ENCODE data around the gene KIFAP3.
"Not testable (repeated sequence)": the region's sequence is repeated elsewhere in the genome, so short reads cannot be mapped to it uniquely, and the experiment has no call there.

KIFAP3 gene

DNA sequence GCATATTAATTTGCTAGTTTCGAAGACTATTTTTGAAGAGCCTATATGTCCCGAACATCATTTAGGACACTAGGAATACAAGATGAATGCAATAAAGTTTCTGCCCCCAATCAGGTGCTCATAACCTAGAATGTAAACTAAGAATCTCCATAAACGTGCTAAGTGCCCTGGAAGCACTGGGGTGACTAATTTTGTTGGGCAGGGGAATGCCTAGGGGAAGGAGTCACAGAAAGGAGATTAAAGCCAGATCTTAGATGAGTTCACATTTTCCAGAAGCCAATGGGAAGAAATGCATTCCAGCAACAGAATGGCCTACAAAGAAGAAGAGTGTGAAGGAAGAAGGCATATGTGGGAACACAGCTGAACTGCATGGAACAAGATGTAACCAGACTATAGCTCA, 200.3 kb downstream of the KIFAP3 start:
- no peak overlapping the region for H3K4me3 ChIP-seq (replicated peaks; ENCODE audit: low read depth, low read length)
- peak; percentile 80 for DNase-seq (ENCODE audit: extremely low read depth, low read depth)
- TF ChIP-seq, protein P1, sequence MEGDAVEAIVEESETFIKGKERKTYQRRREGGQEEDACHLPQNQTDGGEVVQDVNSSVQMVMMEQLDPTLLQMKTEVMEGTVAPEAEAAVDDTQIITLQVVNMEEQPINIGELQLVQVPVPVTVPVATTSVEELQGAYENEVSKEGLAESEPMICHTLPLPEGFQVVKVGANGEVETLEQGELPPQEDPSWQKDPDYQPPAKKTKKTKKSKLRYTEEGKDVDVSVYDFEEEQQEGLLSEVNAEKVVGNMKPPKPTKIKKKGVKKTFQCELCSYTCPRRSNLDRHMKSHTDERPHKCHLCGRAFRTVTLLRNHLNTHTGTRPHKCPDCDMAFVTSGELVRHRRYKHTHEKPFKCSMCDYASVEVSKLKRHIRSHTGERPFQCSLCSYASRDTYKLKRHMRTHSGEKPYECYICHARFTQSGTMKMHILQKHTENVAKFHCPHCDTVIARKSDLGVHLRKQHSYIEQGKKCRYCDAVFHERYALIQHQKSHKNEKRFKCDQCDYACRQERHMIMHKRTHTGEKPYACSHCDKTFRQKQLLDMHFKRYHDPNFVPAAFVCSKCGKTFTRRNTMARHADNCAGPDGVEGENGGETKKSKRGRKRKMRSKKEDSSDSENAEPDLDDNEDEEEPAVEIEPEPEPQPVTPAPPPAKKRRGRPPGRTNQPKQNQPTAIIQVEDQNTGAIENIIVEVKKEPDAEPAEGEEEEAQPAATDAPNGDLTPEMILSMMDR (IDR thresholded peaks at IDR 0.05; ENCODE audit: low read depth, low read length, missing control alignments), result no peak

DNA sequence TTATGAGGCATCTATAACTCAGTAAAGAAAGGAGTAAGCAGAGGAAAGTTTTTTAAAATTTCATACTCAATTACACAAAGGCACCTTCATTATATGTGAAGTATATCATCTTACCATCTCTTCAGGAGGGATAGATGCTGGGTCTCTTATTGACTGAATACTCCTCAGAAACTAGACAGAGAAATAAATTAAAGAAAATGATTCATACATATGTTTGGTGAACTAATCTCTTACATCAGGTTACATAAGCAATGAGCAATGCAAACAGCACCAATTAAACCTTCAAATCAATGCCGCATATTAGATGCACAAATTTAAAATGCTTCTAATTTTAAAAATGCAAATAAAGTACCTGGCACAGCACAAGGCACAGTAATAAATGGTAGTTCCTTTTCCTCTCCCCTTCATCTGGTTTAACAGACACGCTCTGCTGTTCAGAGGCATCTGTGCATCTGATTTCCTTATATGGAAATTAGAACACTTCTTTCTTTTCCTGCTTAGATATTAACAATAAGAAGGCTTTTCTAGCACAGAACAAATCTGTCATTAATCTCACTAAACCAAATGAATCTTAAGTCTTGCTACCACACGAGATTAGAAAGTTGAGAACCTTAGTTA, 200.8 kb downstream of the KIFAP3 start:
- H3K4me3 ChIP-seq (replicated peaks; ENCODE audit: low read depth, low read length), result no peak overlapping the region
- no peak for DNase-seq (ENCODE audit: extremely low read depth, low read depth)
- TF ChIP-seq, protein P1 (IDR thresholded peaks at IDR 0.05; ENCODE audit: low read depth, low read length, missing control alignments), result no peak

DNA sequence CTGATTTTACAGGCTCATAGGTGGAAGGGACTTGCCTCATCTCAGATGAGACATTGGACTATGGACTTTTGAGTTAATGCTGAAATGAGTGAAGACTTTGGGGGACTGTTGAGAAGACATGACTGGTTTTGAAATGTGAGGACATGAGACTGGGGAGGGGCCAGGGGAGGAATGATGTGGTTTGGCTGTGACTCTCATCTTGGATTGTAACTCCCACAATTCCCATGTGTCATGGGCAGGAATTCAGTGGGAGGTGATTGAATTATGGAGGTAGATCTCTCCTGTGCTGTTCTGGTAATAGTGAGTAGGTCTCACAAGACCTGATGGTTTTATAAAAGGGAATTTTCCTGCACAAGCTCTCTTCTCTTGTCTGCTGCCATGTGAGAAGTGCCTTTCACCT, 201.6 kb downstream of the KIFAP3 start:
- TF ChIP-seq, protein P1 (IDR thresholded peaks at IDR 0.05; ENCODE audit: low read depth, low read length, missing control alignments), result no peak
- no peak for DNase-seq (ENCODE audit: extremely low read depth, low read depth)
- no peak overlapping the region for H3K4me3 ChIP-seq (replicated peaks; ENCODE audit: low read depth, low read length)

DNA sequence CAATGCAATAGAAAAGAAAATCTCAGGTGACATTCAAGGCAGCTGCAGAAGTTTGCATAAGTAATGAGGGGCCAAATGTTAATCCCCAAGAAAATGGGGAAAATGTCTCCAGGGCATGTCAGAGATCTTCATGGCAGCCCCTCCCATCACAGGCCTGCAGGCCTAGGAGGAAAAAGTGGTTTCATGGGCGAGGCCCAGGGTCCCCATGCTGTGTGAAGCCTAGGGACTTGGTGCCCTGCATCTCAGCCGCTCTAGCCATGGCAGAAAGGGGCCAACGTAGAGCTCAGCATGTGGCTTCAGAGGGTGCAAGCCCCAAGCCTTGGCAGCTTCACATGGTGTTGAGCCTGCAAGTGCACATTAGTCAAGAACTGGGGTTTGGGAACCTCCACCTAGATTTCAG, 202.5 kb downstream of the KIFAP3 start:
- not testable (repeated sequence) for H3K4me3 ChIP-seq (replicated peaks; ENCODE audit: low read depth, low read length); DNase-seq (ENCODE audit: extremely low read depth, low read depth)

Data from HFF-Myc (cell line).